MM.1S (cell line): ENCODE measurements around the gene FOXA3.

Experiments used
- DNase-seq: peaks from one replicate; pipeline ENCODE4 v3.0.0-alpha.2; 2015
- H2AFZ ChIP-seq: fragments of 300-600 bp; sonication (generic); 2 replicates; pipeline ENCODE4 v1.6.0; 2016; ENCODE audit warnings: antibody characterized with exemption, low read length
- H3F3A ChIP-seq: fragments of 300-600 bp; sonication (generic); 2 replicates; pipeline ENCODE4 v1.6.1; 2016; ENCODE audit warnings: mild to moderate bottlenecking, antibody characterized with exemption, low read length, moderate library complexity, mixed read lengths; ENCODE audit not compliant: insufficient read depth
- H3K27ac ChIP-seq: fragments of 300-600 bp; sonication (generic); 2 replicates; pipeline ENCODE4 v1.5.1; 2016; ENCODE audit warnings: mild to moderate bottlenecking, low read length
- H3K27me3 ChIP-seq: fragments of 300-600 bp; sonication (generic); replicated peaks from 2 replicates; pipeline ENCODE4 v1.6.0; 2016; ENCODE audit warnings: low read length; ENCODE audit not compliant: insufficient read depth
- H3K36me3 ChIP-seq: fragments of 300-600 bp; sonication (generic); replicated peaks from 2 replicates; pipeline ENCODE4 v1.6.1; 2016; ENCODE audit warnings: mild to moderate bottlenecking, low read length, mixed read lengths; ENCODE audit not compliant: insufficient read depth
- H3K4me1 ChIP-seq: fragments of 300-600 bp; sonication (generic); 2 replicates; pipeline ENCODE4 v1.6.1; 2016; ENCODE audit warnings: low read length, mixed read lengths
- H3K4me2 ChIP-seq: fragments of 300-600 bp; sonication (generic); 2 replicates; pipeline ENCODE4 v1.6.0; 2016; ENCODE audit warnings: low read depth, low read length
- H3K4me3 ChIP-seq: fragments of 300-600 bp; sonication (generic); 2 replicates; pipeline ENCODE4 v1.5.1; 2016; ENCODE audit warnings: low read length, mixed read lengths
- H3K79me2 ChIP-seq: fragments of 300-600 bp; sonication (generic); 2 replicates; pipeline ENCODE4 v1.6.1; 2016; ENCODE audit warnings: mixed run types, low read length, mixed read lengths
- H3K9ac ChIP-seq: fragments of 300-600 bp; sonication (generic); 2 replicates; pipeline ENCODE4 v1.6.1; 2016; ENCODE audit warnings: low read length, mixed read lengths
- H3K9me2 ChIP-seq: fragments of 300-600 bp; sonication (generic); replicated peaks from 2 replicates; pipeline ENCODE4 v1.6.1; 2016; ENCODE audit warnings: mild to moderate bottlenecking, low read length, mixed read lengths; ENCODE audit not compliant: insufficient read depth
- H3K9me3 ChIP-seq: fragments of 300-600 bp; sonication (generic); replicated peaks from 2 replicates; pipeline ENCODE4 v1.6.1; 2016; ENCODE audit warnings: mild to moderate bottlenecking, low read length, mixed read lengths; ENCODE audit not compliant: insufficient read depth
- H4K20me1 ChIP-seq: fragments of 300-600 bp; sonication (generic); 2 replicates; pipeline ENCODE4 v1.6.1; 2016; ENCODE audit warnings: mild to moderate bottlenecking, low read length, moderate library complexity, mixed read lengths; ENCODE audit not compliant: insufficient read depth
- CTCF ChIP-seq: fragments of 300-600 bp; sonication (generic); IDR thresholded peaks from 2 replicates; pipeline ENCODE4 v1.5.1; 2016; ENCODE audit warnings: antibody characterized with exemption, low read length, mixed read lengths
- EZH2 ChIP-seq: fragments of 300-600 bp; sonication (generic); optimal IDR thresholded peaks from 2 replicates; pipeline ENCODE3; 2017; ENCODE audit warnings: low read depth, mild to moderate bottlenecking, antibody characterized with exemption, low read length, mixed read lengths
- EZH2phosphoT487 ChIP-seq: fragments of 300-600 bp; sonication (generic); IDR thresholded peaks from 2 replicates; pipeline ENCODE4 v1.6.1; 2018; ENCODE audit warnings: antibody characterized with exemption, low read length

FOXA3 gene

GRCh38 chr19:45908956-45909355, 44.8 kb downstream of the FOXA3 start:
- Histone ChIP-seq H3K27ac (no peak overlapping the region), H3K9me2 (no peaks in the 10 kb centered on the region), H3K4me1 (no peaks in the 10 kb centered on the region), H3K36me3 (no peaks in the 10 kb centered on the region), H3K4me3 (no peak overlapping the region), H4K20me1 (no peaks in the 10 kb centered on the region), H3K27me3 (peaks cover 46% of the 10 kb centered on the region), H2AFZ (no peak overlapping the region), H3F3A (no peaks in the 10 kb centered on the region), H3K9ac (no peak overlapping the region), H3K9me3 (no peaks in the 10 kb centered on the region), H3K4me2 (no peak overlapping the region), H3K79me2 (no peaks in the 10 kb centered on the region)
- no peak for DNase-seq
- no peak for TF ChIP-seq EZH2
- no peak for TF ChIP-seq EZH2phosphoT487
- TF ChIP-seq CTCF: no peak

- no peaks in the 10 kb centered on the region for H3F3A ChIP-seq
- H3K27me3 ChIP-seq: peaks cover 64% of the 10 kb centered on the region
- no peaks in the 10 kb centered on the region for H3K4me1 ChIP-seq
- no peak overlapping the region for H3K4me3 ChIP-seq
- no peaks in the 10 kb centered on the region for H3K9me3 ChIP-seq
- DNase-seq: no peak
- no peak for TF ChIP-seq EZH2phosphoT487
- no peak for TF ChIP-seq CTCF
- TF ChIP-seq EZH2: no peak
- no peak overlapping the region for H3K9ac ChIP-seq
- H4K20me1 ChIP-seq: no peaks in the 10 kb centered on the region
- H3K9me2 ChIP-seq: no peaks in the 10 kb centered on the region
- H2AFZ ChIP-seq: no peak overlapping the region
- H3K4me2 ChIP-seq: no peak overlapping the region
- no peaks in the 10 kb centered on the region for H3K36me3 ChIP-seq
- H3K27ac ChIP-seq: no peak overlapping the region
- no peaks in the 10 kb centered on the region for H3K79me2 ChIP-seq
These were observed 47.2 kb downstream of the FOXA3 start for GRCh38 chr19:45911291-45911690.

GRCh38 chr19:45913874-45914830, 50.0 kb downstream of the FOXA3 start, which contains the start of gene NANOS2:
TSS of gene NANOS2 (minus strand) at chr19:45914778. CDS start at chr19:45914693, 85 bp downstream.
- Histone ChIP-seq H3K4me3 (no peak within 1 kb of the TSS), H3K9me3 (no peaks in the 10 kb centered on the region), H3K79me2 (no peaks in the 10 kb centered on the region), H3K9me2 (no peaks in the 10 kb centered on the region), H3F3A (no peaks in the 10 kb centered on the region), H3K9ac (no peak within 1 kb of the TSS), H2AFZ (no peak within 1 kb of the TSS), H3K4me2 (no peak within 1 kb of the TSS), H3K27me3 (peaks cover 78% of the 10 kb centered on the region), H3K4me1 (no peaks in the 10 kb centered on the region), H4K20me1 (no peaks in the 10 kb centered on the region), H3K27ac (no peak within 1 kb of the TSS), H3K36me3 (no peaks in the 10 kb centered on the region)
- no peak for TF ChIP-seq CTCF
- TF ChIP-seq EZH2: no peak
- TF ChIP-seq EZH2phosphoT487: no peak
- no peak for DNase-seq
